ENCODE data around the gene EXOC6B. TPM values are rescaled to one million over a fixed set of nuclear protein-coding genes. Genes with fewer than 3 reads are reported as not detected.
A peak's percentile ranks its signal among the peaks of the same experiment; 100 is the strongest.

EXOC6B gene
- total and polyA plus RNA-seq, 10 of the 15 experiments (the other 5 are each of a cell fraction or from before 2014, with no cell fraction given), result 0.23 to 2.2 (median 1.2) TPM

DNA sequence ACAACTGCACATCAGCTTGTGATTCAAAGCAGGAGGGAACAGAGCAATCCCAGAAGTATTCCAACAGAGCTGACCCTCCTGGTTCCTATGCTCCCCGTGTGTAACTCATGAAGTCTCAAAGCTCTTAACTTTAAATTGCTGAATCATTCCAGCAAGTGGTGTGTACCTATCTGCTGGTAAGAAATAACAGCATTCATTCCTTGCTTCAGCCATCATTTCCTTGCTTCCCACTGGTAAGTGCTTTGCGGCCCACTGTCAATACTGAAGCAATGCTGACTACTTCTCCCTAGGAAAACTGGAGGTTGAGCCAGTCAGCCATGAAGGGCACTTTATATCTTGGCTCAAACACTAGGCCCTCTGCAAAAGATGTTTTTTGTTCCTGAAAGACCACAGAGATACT lies 222.4 kb downstream of the EXOC6B start:
- H3K9ac ChIP-seq (ENCODE audit: control insufficient read depth, insufficient read depth, low read length), result no peak overlapping the region
- ChIA-PET RAD21 (ENCODE audit: unreplicated experiment) (interaction anchor here (0.8 kb wide), 1 partner anchor 11 kb away, joined by 3 read pairs; no protein-coding TSS in a partner anchor), POLR2A (interaction anchor here (0.7 kb wide), 1 partner anchor 653 kb away, joined by 3 read pairs; no protein-coding TSS in a partner anchor), CTCF (interaction anchor here (1.2 to 1.5 kb wide), 3 partner anchors 22 to 142 kb away, joined by 3 to 4 read pairs (median 4); no protein-coding TSS in a partner anchor), SMC1A (ENCODE audit: uncharacterized antibody, unreplicated experiment) (interaction anchor here (1.0 kb wide), 1 partner anchor 24 kb away, joined by 3 read pairs; no protein-coding TSS in a partner anchor)
- H3K27me3 ChIP-seq (replicated peaks in 1 of 2; ENCODE audit: control insufficient read depth in 2 of 2, insufficient read depth in 2 of 2, low read length in 1 of 2), result no peaks in the 10 kb centered on the region
- no peaks in the 10 kb centered on the region for H3K79me2 ChIP-seq (ENCODE audit: control insufficient read depth, insufficient read depth, low read length)
- 29% methylated on average over 2 of the region's 2 CpGs for WGBS (ENCODE audit: insufficient coverage, insufficient replicate concordance, low lambda C conversion rate, missing lambda C conversion rate)
- peak; percentile 50 for ATAC-seq
- in situ Hi-C loops (cut with MboI), result no loop called here
- no peaks in the 10 kb centered on the region for H3K36me3 ChIP-seq (ENCODE audit: control insufficient read depth in 2 of 2, insufficient read depth in 2 of 2, low read length in 1 of 2)
- H3K9me3 ChIP-seq (replicated peaks; ENCODE audit: control insufficient read depth, insufficient read depth, low read length), result no peaks in the 10 kb centered on the region
- intact Hi-C loops (cut with micrococcal nuclease; ENCODE audit: unreplicated experiment), result no loop called here
- no peak overlapping the region for H3K4me2 ChIP-seq (ENCODE audit: control insufficient read depth, insufficient read depth)
- H3K4me3 ChIP-seq, result no peak overlapping the region
- H3K27ac ChIP-seq (ENCODE audit: control insufficient read depth, insufficient read depth), result no peak overlapping the region
- BruUV-seq (replicated peaks), result no TSS peak
- no peak overlapping the region for H2AFZ ChIP-seq (ENCODE audit: control insufficient read depth, low read depth, low read length)
- no peak for TF ChIP-seq TCF3 (IDR thresholded peaks at IDR 0.05; ENCODE audit: borderline replicate concordance, insufficient read depth, low read depth, low read length)
- TF ChIP-seq, protein P1, sequence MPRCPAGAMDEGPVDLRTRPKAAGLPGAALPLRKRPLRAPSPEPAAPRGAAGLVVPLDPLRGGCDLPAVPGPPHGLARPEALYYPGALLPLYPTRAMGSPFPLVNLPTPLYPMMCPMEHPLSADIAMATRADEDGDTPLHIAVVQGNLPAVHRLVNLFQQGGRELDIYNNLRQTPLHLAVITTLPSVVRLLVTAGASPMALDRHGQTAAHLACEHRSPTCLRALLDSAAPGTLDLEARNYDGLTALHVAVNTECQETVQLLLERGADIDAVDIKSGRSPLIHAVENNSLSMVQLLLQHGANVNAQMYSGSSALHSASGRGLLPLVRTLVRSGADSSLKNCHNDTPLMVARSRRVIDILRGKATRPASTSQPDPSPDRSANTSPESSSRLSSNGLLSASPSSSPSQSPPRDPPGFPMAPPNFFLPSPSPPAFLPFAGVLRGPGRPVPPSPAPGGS (IDR thresholded peaks at IDR 0.05; ENCODE audit: borderline replicate concordance, insufficient read depth, low read depth, low read length, poor library complexity, severe bottlenecking), result no peak
- 0 out of 2 replicates have a peak, but pooled peaks have one; percentile 29 for TF ChIP-seq IKZF1 (conservative IDR thresholded peaks at IDR 0.05)
- TF ChIP-seq PAX8 (IDR thresholded peaks at IDR 0.05), result no peak
- TF ChIP-seq, protein P2, sequence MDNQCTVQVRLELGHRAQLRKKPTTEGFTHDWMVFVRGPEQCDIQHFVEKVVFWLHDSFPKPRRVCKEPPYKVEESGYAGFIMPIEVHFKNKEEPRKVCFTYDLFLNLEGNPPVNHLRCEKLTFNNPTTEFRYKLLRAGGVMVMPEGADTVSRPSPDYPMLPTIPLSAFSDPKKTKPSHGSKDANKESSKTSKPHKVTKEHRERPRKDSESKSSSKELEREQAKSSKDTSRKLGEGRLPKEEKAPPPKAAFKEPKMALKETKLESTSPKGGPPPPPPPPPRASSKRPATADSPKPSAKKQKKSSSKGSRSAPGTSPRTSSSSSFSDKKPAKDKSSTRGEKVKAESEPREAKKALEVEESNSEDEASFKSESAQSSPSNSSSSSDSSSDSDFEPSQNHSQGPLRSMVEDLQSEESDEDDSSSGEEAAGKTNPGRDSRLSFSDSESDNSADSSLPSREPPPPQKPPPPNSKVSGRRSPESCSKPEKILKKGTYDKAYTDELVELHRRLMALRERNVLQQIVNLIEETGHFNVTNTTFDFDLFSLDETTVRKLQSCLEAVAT (IDR thresholded peaks at IDR 0.05), result no peak
- TF ChIP-seq, protein P3, sequence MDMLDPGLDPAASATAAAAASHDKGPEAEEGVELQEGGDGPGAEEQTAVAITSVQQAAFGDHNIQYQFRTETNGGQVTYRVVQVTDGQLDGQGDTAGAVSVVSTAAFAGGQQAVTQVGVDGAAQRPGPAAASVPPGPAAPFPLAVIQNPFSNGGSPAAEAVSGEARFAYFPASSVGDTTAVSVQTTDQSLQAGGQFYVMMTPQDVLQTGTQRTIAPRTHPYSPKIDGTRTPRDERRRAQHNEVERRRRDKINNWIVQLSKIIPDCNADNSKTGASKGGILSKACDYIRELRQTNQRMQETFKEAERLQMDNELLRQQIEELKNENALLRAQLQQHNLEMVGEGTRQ (IDR thresholded peaks at IDR 0.05; ENCODE audit: borderline replicate concordance, low read depth, low read length), result no peak
- no peak for TF ChIP-seq MTA3 (IDR thresholded peaks at IDR 0.05; ENCODE audit: borderline replicate concordance, low read length)
- H4K20me1 ChIP-seq (ENCODE audit: control insufficient read depth, insufficient read depth), result no peaks in the 10 kb centered on the region
- FAIRE-seq, result no peak
- H3K4me1 ChIP-seq (ENCODE audit: control insufficient read depth, insufficient read depth, low read length), result no peaks in the 10 kb centered on the region
- no peak for DNase-seq (ENCODE audit: low read depth, low spot score)

Measured in GM12878 (cell line).